ENCODE data around the gene UBR1.

- TF ChIP-seq SP1 (IDR thresholded peaks at IDR 0.05; ENCODE audit: low read depth, low read length) = no peak
- no peak for TF ChIP-seq CREM (IDR thresholded peaks at IDR 0.05; ENCODE audit: low read depth)
- no peak for TF ChIP-seq FOS (IDR thresholded peaks at IDR 0.05; ENCODE audit: borderline replicate concordance, extremely low read depth, insufficient read length)
- no peak for TF ChIP-seq ATF2 (IDR thresholded peaks at IDR 0.05; ENCODE audit: low read length)
- no peak for TF ChIP-seq ZBTB33 (IDR thresholded peaks at IDR 0.05)
- no peak for TF ChIP-seq CREB1 (IDR thresholded peaks at IDR 0.05; ENCODE audit: low read depth)
- no peak for TF ChIP-seq DPF2 (IDR thresholded peaks at IDR 0.05)
Observed at GRCh38 chr15:43070249-43070648, 35.6 kb downstream of the UBR1 start.

Data from GM12878 (cell line).